ENCODE measurements around the gene GATAD2B. TPM values are rescaled to one million over a fixed set of nuclear protein-coding genes. Genes with fewer than 3 reads are reported as not detected.

The GATAD2B gene
- total and polyA plus RNA-seq, 2 donors (not counting 3 experiments of a cell fraction or from before 2014, with no cell fraction given): 8.5 to 46.3 TPM

GRCh38 chr1:153792631-153793041 lies 130.1 kb downstream of the GATAD2B start:
- no peaks in the 10 kb centered on the region for H3K9me3 ChIP-seq (replicated peaks; ENCODE audit: control insufficient read depth, insufficient read depth, low read length)
- H3K27me3 ChIP-seq (ENCODE audit: control insufficient read depth in 2 of 2, insufficient read depth in 2 of 2, low read length in 2 of 2): no peaks in the 10 kb centered on the region
- no peak overlapping the region for H3K4me2 ChIP-seq (ENCODE audit: insufficient read depth, low read length)
- DNase-seq (ENCODE audit: low read depth, low spot score) (no peak), FAIRE-seq (no peak)
- no peak overlapping the region for H3K27ac ChIP-seq (ENCODE audit: insufficient read depth, low read depth, low read length)
- dilution Hi-C loops (cut with MboI; ENCODE audit: extremely low pct_ligation_motif_present, low sequenced_read_pairs): no loop called here
- no peaks in the 10 kb centered on the region for H3K36me3 ChIP-seq (ENCODE audit: control insufficient read depth in 2 of 2, extremely low read depth in 1 of 2, insufficient read depth in 2 of 2, low read length in 2 of 2)
- POLR2A ChIA-PET: no interaction called here
- BruUV-seq (replicated peaks): no TSS peak
- no peak overlapping the region for H3K4me3 ChIP-seq (replicated peaks in 1 of 3; ENCODE audit: insufficient read depth in 1 of 3, low read depth in 1 of 3, low read length in 3 of 3)
- CTCF ChIA-PET: interaction anchor here (0.9 kb wide), 1 partner anchor 154 kb away, joined by 3 read pairs; the partner anchor contains the start of gene DENND4B
- no peak for TF ChIP-seq GATA2 (IDR thresholded peaks at IDR 0.05; ENCODE audit: insufficient read depth, insufficient read length, low read depth, low read length)
- peaks cover 14% of the 10 kb centered on the region for H3K4me1 ChIP-seq (ENCODE audit: control insufficient read depth, extremely low read depth, insufficient read depth, low read length)
- no peaks in the 10 kb centered on the region for H3K9me1 ChIP-seq (replicated peaks; ENCODE audit: control insufficient read depth, extremely low read depth, insufficient read depth, low read length)
- no peak overlapping the region for H2AFZ ChIP-seq (ENCODE audit: low read depth, low read length)
- H4K20me1 ChIP-seq (replicated peaks; ENCODE audit: control insufficient read depth, extremely low read depth, insufficient read depth, low read length): no peaks in the 10 kb centered on the region
- H3K79me2 ChIP-seq (ENCODE audit: control insufficient read depth, insufficient read depth, low read length): no peaks in the 10 kb centered on the region
- no peak overlapping the region for H3K9ac ChIP-seq (replicated peaks; ENCODE audit: extremely low read depth, insufficient read depth, low read length)
- intact Hi-C loops (cut with micrococcal nuclease): no loop called here

- TF ChIP-seq EZH2 (IDR thresholded peaks at IDR 0.05; ENCODE audit: borderline replicate concordance, low read depth, low read length, severe bottlenecking) (no peak), GATA2 (IDR thresholded peaks at IDR 0.05; ENCODE audit: insufficient read depth, insufficient read length, low read depth, low read length) (no peak), POLR2A (IDR thresholded peaks at IDR 0.05; ENCODE audit: low read depth, low read length) (no peak), CTCF (IDR thresholded peaks at IDR 0.05; ENCODE audit: extremely low read depth in 1 of 2, insufficient read depth in 1 of 2, low read depth in 1 of 2, low read length in 2 of 2) (no peak)
- CTCF ChIA-PET: interaction anchor here (1.0 kb wide), 1 partner anchor 195 kb away, joined by 4 read pairs; no protein-coding TSS in a partner anchor
- POLR2A ChIA-PET: no interaction called here
- H3K4me2 ChIP-seq (ENCODE audit: insufficient read depth, low read length): no peak overlapping the region
- H3K27ac ChIP-seq (ENCODE audit: insufficient read depth, low read depth, low read length): no peak overlapping the region
- no peak overlapping the region for H3K9ac ChIP-seq (replicated peaks; ENCODE audit: extremely low read depth, insufficient read depth, low read length)
- DNase-seq (ENCODE audit: low read depth, low spot score): no peak
- H3K9me1 ChIP-seq (replicated peaks; ENCODE audit: control insufficient read depth, extremely low read depth, insufficient read depth, low read length): no peaks in the 10 kb centered on the region
- no peak for FAIRE-seq
- H3K36me3 ChIP-seq (ENCODE audit: control insufficient read depth in 2 of 2, extremely low read depth in 1 of 2, insufficient read depth in 2 of 2, low read length in 2 of 2): no peaks in the 10 kb centered on the region
- no TSS peak for BruUV-seq (replicated peaks)
- H3K4me3 ChIP-seq (replicated peaks in 1 of 3; ENCODE audit: insufficient read depth in 1 of 3, low read depth in 1 of 3, low read length in 3 of 3): no peak overlapping the region
- dilution Hi-C loops (cut with MboI; ENCODE audit: extremely low pct_ligation_motif_present, low sequenced_read_pairs): no loop called here
- no peaks in the 10 kb centered on the region for H3K27me3 ChIP-seq (ENCODE audit: control insufficient read depth in 2 of 2, insufficient read depth in 2 of 2, low read length in 2 of 2)
- intact Hi-C loops (cut with micrococcal nuclease): no loop called here
- peaks cover 14% of the 10 kb centered on the region for H3K4me1 ChIP-seq (ENCODE audit: control insufficient read depth, extremely low read depth, insufficient read depth, low read length)
- no peaks in the 10 kb centered on the region for H3K9me3 ChIP-seq (replicated peaks; ENCODE audit: control insufficient read depth, insufficient read depth, low read length)
- H3K79me2 ChIP-seq (ENCODE audit: control insufficient read depth, insufficient read depth, low read length): no peaks in the 10 kb centered on the region
- no peaks in the 10 kb centered on the region for H4K20me1 ChIP-seq (replicated peaks; ENCODE audit: control insufficient read depth, extremely low read depth, insufficient read depth, low read length)
- no peak overlapping the region for H2AFZ ChIP-seq (ENCODE audit: low read depth, low read length)
Observed at GRCh38 chr1:153791648-153792253, 131.0 kb downstream of the GATAD2B start.

Data from endothelial cell of umbilical vein (primary cell).